SK-N-SH (cell line): ENCODE data around the gene FRMPD4. TPM values are rescaled to one million over a fixed set of nuclear protein-coding genes. Genes with fewer than 3 reads are reported as not detected.

Experiments
- CTCF ChIA-PET: fragments of 300-600, 350-600 bp; formaldehyde crosslinking; extraction: SDS; loops from one replicate; lab custom pipeline; 2021; lab: Yijun Ruan, JAX
- POLR2A ChIA-PET: fragments of 350-600 bp; sonication (Branson Sonifier 250); formaldehyde crosslinking; extraction: SDS; loops from one replicate; lab custom pipeline; 2020; ENCODE audit warnings: antibody characterized with exemption, inconsistent platforms; lab: Yijun Ruan, JAX
- DNase-seq: peaks from one replicate; pipeline ENCODE4 v3.0.0; 2012
- H2AFZ ChIP-seq: fragments of 200-600 bp; sonication (generic); 2 replicates; pipeline ENCODE4 v1.8.1; 2016; ENCODE audit warnings: antibody characterized with exemption, mild to moderate bottlenecking, low read depth
- H3F3A ChIP-seq: fragments of 200-600 bp; sonication (generic); replicated peaks from 2 replicates; pipeline ENCODE3; 2016; ENCODE audit warnings: antibody characterized with exemption, mild to moderate bottlenecking; ENCODE audit not compliant: insufficient read depth
- H3K27ac ChIP-seq, 2 experiments: fragments of 200-500 bp in 1 of 2; fragments of 200-600 bp in 1 of 2; sonication (Bioruptor generic) in 1 of 2; sonication (generic), shearing (Covaris generic) in 1 of 2; 2 replicates each; pipeline versions ENCODE4 v1.5.1 to v1.6.1; 2014 to 2016; ENCODE audit warnings: low read depth in 2 of 2, inconsistent platforms in 1 of 2, low read length in 1 of 2, mild to moderate bottlenecking in 1 of 2, mixed read lengths in 1 of 2
- H3K27me3 ChIP-seq: fragments of 200-600 bp; sonication (generic), shearing (Covaris generic); 2 replicates; pipeline ENCODE4 v1.6.1; 2016; ENCODE audit warnings: mixed run types; ENCODE audit not compliant: insufficient read depth
- H3K36me3 ChIP-seq, 2 experiments: fragments of 200-500 bp in 1 of 2; fragments of 200-600 bp in 1 of 2; sonication (Bioruptor generic) in 1 of 2; sonication (generic) in 1 of 2; replicated peaks in 1 of 2; 2 replicates each; pipeline versions ENCODE3 to v1.5.1; 2014 to 2016; ENCODE audit warnings: low read length in 1 of 2, mild to moderate bottlenecking in 1 of 2; ENCODE audit not compliant: insufficient read depth in 2 of 2, control insufficient read depth in 1 of 2
- H3K4me1 ChIP-seq, 2 experiments: fragments of 200-500 bp in 1 of 2; fragments of 200-600 bp in 1 of 2; sonication (Bioruptor generic) in 1 of 2; sonication (generic), shearing (Covaris generic) in 1 of 2; 2 replicates each; pipeline versions ENCODE4 v1.5.1 to v1.6.1; 2014 to 2016; ENCODE audit warnings: low read depth in 1 of 2, low read length in 1 of 2, mixed run types in 1 of 2; ENCODE audit not compliant: insufficient read depth in 2 of 2, control insufficient read depth in 1 of 2
- H3K4me2 ChIP-seq: fragments of 200-600 bp; sonication (generic), shearing (Covaris generic); 2 replicates; pipeline ENCODE4 v1.6.1; 2017; ENCODE audit warnings: mixed run types
- H3K4me3 ChIP-seq, 2 experiments: fragments of 200-500 bp in 1 of 2; fragments of 200-600 bp in 1 of 2; sonication (Bioruptor generic) in 1 of 2; sonication (generic), shearing (Covaris generic) in 1 of 2; 2 replicates each; pipeline versions ENCODE4 v1.5.1 to v1.8.1; 2014 to 2016; ENCODE audit warnings: low read depth in 2 of 2, inconsistent platforms in 1 of 2, low read length in 1 of 2, mild to moderate bottlenecking in 1 of 2, mixed read lengths in 1 of 2, moderate library complexity in 1 of 2
- H3K79me2 ChIP-seq: fragments of 200-600 bp; sonication (generic); 2 replicates; pipeline ENCODE4 v1.8.1; 2017; ENCODE audit warnings: mild to moderate bottlenecking; ENCODE audit not compliant: insufficient read depth
- H3K9ac ChIP-seq: fragments of 200-600 bp; sonication (generic); 2 replicates; pipeline ENCODE4 v1.6.1; 2017; ENCODE audit warnings: mixed run types
- H3K9me2 ChIP-seq: fragments of 200-600 bp; sonication (generic); 2 replicates; pipeline ENCODE4 v1.6.1; 2017; ENCODE audit warnings: mixed run types
- H3K9me3 ChIP-seq: fragments of 200-600 bp; sonication (generic); 2 replicates; pipeline ENCODE4 v1.6.1; 2017; ENCODE audit warnings: mixed run types, mild to moderate bottlenecking, moderate library complexity
- H4K20me1 ChIP-seq: fragments of 200-600 bp; sonication (generic); 2 replicates; pipeline ENCODE4 v1.6.1; 2017; ENCODE audit warnings: mild to moderate bottlenecking, mixed run types; ENCODE audit not compliant: insufficient read depth
- ELF1 ChIP-seq: IDR thresholded peaks from 2 replicates; pipeline ENCODE4 v1.4.0; 2012
- GATA2 ChIP-seq: sonication (generic); formaldehyde crosslinking; IDR thresholded peaks from 2 replicates; pipeline ENCODE4 v1.5.0; 2020; ENCODE audit warnings: mild to moderate bottlenecking, missing genetic modification reagents
- IRF3 ChIP-seq: fragments of 150-350 bp; IDR thresholded peaks from 2 replicates; pipeline ENCODE4 v1.6.1; 2016; ENCODE audit warnings: mild to moderate bottlenecking, low read depth, low read length
- JUND ChIP-seq: IDR thresholded peaks from 2 replicates; pipeline ENCODE4 v1.4.0; 2012
- MAX ChIP-seq: IDR thresholded peaks from 2 replicates; pipeline ENCODE4 v1.4.0; 2012; ENCODE audit warnings: low read depth
- MEF2A ChIP-seq: IDR thresholded peaks from 2 replicates; pipeline ENCODE4 v1.4.0; 2012; ENCODE audit warnings: low read depth, borderline replicate concordance
- NRF1 ChIP-seq: IDR thresholded peaks from 2 replicates; pipeline ENCODE4 v1.6.1; 2012; ENCODE audit warnings: low read depth, mild to moderate bottlenecking, low read length
- RAD21 ChIP-seq: IDR thresholded peaks from 2 replicates; pipeline ENCODE4 v1.6.1; 2012; ENCODE audit warnings: mild to moderate bottlenecking, low read length
- RXRA ChIP-seq: IDR thresholded peaks from 2 replicates; pipeline ENCODE4 v1.4.0; 2012; ENCODE audit warnings: low read depth, mild to moderate bottlenecking, borderline replicate concordance
- ZBTB33 ChIP-seq: IDR thresholded peaks from 2 replicates; pipeline ENCODE4 v1.4.0; 2012; ENCODE audit warnings: low read depth, borderline replicate concordance
- WGBS: methylation state at CpG from one replicate; pipeline ENCODE4 v1.1.6; 2017; ENCODE audit warnings: low lambda C conversion rate; 5-methylcytosine and 5-hydroxymethylcytosine counted together
- polyA plus RNA-seq, 3 experiments: library from polyadenylated mRNA; depleted of rRNA; stranded (reverse); fragments of >200 nt; gene quantifications; 2 replicates each; pipeline ENCODE4 v1.2.3, GENCODE V29; 2012
- TF ChIP-seq, protein P1 (sequence below): IDR thresholded peaks from 2 replicates; pipeline ENCODE4; 2012

Gene FRMPD4
- polyA plus RNA-seq, 1 of the 3 experiments (the other 2 are of a cell fraction) = not detected

GRCh38 chrX:12237771-12238170 lies 99.5 kb downstream of the FRMPD4 start:
- Histone ChIP-seq H3K4me3 (no peak overlapping the region), H3F3A (no peaks in the 10 kb centered on the region), H3K4me2 (no peak overlapping the region), H3K4me1 (no peaks in the 10 kb centered on the region), H3K9ac (no peak overlapping the region), H4K20me1 (no peaks in the 10 kb centered on the region), H3K79me2 (no peaks in the 10 kb centered on the region), H2AFZ (no peak overlapping the region), H3K36me3 (no peaks in the 10 kb centered on the region), H3K27ac (no peak overlapping the region), H3K9me2 (no peaks in the 10 kb centered on the region), H3K27me3 (no peaks in the 10 kb centered on the region), H3K9me3 (no peaks in the 10 kb centered on the region)
- POLR2A ChIA-PET = no interaction called here
- 13% methylated on average over 2 of the region's 2 CpGs for WGBS
- CTCF ChIA-PET = no interaction called here
- no peak for DNase-seq
- TF ChIP-seq RAD21 = no peak
- TF ChIP-seq NRF1 = no peak
- TF ChIP-seq GATA2 = no peak
- no peak for TF ChIP-seq IRF3
- TF ChIP-seq MAX = no peak
- TF ChIP-seq, protein P1, sequence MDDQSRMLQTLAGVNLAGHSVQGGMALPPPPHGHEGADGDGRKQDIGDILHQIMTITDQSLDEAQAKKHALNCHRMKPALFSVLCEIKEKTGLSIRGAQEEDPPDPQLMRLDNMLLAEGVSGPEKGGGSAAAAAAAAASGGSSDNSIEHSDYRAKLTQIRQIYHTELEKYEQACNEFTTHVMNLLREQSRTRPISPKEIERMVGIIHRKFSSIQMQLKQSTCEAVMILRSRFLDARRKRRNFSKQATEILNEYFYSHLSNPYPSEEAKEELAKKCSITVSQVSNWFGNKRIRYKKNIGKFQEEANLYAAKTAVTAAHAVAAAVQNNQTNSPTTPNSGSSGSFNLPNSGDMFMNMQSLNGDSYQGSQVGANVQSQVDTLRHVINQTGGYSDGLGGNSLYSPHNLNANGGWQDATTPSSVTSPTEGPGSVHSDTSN = no peak

- POLR2A ChIA-PET = no interaction called here
- Histone ChIP-seq H3K4me3 (no peak overlapping the region), H3K4me2 (no peak overlapping the region), H3K27ac (no peak overlapping the region), H3K79me2 (no peaks in the 10 kb centered on the region), H3K9me3 (no peaks in the 10 kb centered on the region), H3K36me3 (no peaks in the 10 kb centered on the region), H4K20me1 (no peaks in the 10 kb centered on the region), H3K9me2 (no peaks in the 10 kb centered on the region), H3F3A (no peaks in the 10 kb centered on the region), H3K27me3 (no peaks in the 10 kb centered on the region; the same call in 1 of the 2 replicates), H3K4me1 (no peaks in the 10 kb centered on the region), H2AFZ (no peak overlapping the region), H3K9ac (no peak overlapping the region)
- whole genome bisulfite sequencing = 10% methylated on average over 5 of the region's 5 CpGs
- TF ChIP-seq MEF2A (no peak), RXRA (no peak), JUND (no peak), ELF1 (no peak), NRF1 (no peak), MAX (no peak), ZBTB33 (no peak)
- CTCF ChIA-PET = no interaction called here
- DNase-seq = no peak
Observed at GRCh38 chrX:12239356-12240082, 101.2 kb downstream of the FRMPD4 start.
